HG02798 (cell line): ENCODE data around the gene FAM174C.
A peak's percentile ranks its signal among the peaks of the same experiment; 100 is the strongest.

Experiments
- ATAC-seq: cut with Tn5 transposase; IDR thresholded peaks from one replicate; pipeline ENCODE4 v1.9.1; 2021; ENCODE audit warnings: mild to moderate bottlenecking; ENCODE audit not compliant: unreplicated experiment, poor library complexity

FAM174C gene

DNA sequence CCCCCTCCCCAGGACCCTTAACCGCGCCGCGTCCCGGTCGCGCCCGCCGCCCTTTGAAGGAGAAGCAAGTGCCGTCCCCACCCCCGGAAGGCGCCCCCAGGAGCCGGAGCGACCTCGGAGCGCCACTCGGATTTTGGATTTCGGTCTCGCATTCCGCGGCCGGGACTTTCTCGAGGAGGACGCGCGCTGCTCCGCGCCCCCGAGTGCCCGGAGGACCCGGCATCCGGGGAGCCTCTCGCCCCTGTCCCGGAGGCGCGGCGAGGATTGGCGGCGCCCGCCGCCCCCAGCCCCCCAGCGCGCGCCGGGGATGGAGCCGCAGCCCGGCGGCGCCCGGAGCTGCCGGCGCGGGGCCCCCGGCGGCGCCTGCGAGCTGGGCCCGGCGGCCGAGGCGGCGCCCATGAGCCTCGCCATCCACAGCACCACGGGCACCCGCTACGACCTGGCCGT lies 25.3 kb upstream of the FAM174C start:
- no peak for ATAC-seq

- ATAC-seq: no peak
Measured at GRCh38 chr19:1250437-1251260, 24.7 kb upstream of the FAM174C start.

DNA sequence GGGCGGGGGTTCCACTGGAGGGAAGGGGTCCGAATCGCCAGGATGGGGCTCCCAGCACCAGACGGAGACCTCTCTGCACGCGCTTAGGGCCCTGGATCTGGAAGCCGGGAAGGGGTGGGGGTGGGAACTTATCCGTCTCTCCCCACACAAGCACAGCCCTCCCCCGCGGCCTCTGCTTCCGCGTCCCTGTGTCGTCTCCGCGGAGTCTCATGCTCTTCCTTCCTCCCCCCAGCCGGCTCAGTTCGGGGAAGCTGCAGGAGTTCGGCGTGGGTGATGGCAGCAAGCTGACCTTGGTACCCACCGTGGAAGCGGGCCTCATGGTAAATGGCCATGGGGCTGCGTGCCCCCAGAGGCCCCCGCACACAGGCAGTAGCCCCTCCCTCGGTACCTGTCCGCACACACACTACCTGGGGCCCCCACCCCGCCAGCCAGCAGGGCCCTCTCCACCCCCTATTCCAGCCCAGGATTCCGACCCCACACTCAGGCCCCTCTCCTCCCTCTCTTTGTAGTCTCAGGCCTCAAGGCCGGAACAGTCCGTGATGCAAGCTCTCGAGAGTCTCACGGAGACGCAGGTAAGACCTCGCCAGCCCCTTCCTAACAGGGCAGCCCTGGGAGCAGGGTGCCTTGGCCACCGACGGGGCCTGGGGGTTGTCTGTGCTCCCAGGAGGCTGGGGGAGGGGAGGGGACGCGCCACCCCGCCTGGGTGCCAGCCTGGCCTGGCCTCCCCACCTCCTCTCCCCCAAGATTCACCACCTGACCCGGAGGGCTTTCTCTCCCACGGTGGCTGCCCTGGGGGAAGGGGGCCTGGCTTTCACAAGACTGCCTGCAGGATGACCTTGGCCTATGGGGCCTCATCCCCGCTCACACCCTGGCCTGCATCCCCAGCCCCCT lies 23.8 kb upstream of the FAM174C start:
- no peak for ATAC-seq

DNA sequence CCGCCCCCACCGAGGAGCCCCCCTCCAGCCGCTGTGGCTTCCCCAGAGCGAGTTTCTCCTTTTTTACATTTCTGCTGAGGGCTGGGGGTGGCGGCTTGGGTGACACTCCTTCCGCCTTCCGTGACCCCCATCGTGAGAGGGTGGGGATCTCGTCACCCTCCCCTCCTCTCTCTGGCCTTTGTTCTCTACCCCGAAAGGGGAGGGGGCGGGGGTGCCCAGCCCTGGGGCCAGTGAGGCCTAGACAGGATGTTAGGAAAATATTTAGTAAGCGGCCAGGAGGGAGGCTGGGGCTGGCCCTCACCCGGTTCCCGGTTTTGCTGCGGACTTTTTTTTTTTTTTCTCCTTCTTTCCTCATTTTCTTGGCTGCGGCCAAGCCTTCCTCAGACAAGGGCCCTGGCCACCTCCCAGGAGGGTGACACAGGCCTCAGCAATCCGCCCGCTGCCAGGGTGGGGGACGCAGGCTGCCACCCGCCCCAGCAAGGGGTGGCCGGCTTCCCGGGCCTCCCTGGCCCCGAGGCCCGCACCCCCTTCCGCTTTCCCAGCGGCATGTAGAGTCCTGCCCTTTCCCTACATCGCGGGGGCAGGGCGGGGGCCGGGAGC lies 23.0 kb upstream of the FAM174C start:
- no peak for ATAC-seq

DNA sequence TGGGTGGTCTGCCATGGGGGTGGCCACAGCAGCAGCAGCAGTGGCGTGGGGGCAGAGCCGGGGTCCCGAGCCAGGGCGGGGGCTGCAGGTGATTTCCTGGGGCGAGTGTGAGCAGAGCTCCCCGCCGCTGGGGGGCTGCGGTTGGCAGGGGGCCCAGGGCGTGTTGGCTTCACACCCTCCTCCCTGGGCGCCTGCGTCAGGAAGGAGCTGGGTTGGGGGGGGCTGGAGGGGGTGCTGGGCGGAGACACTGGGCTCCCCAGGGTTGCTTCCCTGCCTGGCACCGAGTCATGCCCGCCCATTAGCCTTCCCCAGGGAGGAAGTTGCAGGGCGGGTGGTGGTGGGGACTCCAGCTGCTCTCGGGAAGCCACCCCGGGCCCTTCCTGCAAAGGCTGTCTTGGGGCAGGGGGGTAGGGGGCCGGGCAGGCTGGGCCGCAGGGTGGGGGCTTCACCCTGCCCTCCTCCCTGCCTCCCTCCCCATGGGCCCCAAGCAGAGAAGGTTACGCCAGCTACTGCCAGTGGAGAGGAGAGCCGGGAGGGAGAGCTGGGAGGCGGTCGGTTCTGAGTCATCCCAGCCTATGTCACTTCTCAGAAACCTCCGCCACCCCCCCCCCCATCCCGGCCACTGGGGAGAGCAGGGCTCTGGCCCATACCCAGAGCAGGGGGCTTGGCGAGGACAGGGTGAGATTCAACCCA lies 22.4 kb upstream of the FAM174C start:
- ATAC-seq: no peak

DNA sequence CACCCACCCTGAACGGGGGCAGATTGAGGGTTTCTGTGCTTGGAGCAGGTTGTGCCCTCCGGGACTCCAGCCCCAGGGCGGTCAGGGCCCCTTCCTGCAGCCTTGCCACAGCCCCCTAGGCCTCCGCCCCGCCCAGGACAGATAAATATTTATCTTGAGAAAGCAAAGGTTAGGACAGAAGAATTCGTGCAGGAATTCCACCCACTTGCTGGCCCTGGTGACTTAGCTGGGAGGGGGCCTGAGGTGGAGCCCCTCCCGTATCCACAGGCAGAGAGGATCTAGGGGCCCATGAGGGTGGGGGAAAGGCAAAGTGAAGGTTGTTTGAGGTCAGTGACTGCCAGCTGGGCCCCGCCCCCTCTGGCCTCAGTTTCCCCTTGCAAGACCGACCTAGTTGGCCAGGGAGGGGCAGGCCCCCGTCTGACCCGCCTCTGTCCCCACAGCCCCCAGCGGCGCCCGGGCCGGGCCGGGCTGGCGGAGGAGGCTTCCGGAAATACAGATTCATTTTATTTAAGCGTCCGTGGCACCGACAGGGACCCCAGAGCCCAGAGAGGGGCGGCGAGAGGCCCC lies 21.7 kb upstream of the FAM174C start:
- ATAC-seq: no peak

- ATAC-seq: no peak
Measured at GRCh38 chr19:1254081-1254527, 21.2 kb upstream of the FAM174C start.

- ATAC-seq: no peak
Measured at GRCh38 chr19:1254530-1255185, 20.7 kb upstream of the FAM174C start.

- no peak for ATAC-seq
Measured at GRCh38 chr19:1255186-1256161, 19.9 kb upstream of the FAM174C start.

GRCh38 chr19:1256646-1257474 lies 18.5 kb upstream of the FAM174C start:
- no peak for ATAC-seq

- ATAC-seq: no peak
Measured at GRCh38 chr19:1257475-1258162, 17.7 kb upstream of the FAM174C start.

DNA sequence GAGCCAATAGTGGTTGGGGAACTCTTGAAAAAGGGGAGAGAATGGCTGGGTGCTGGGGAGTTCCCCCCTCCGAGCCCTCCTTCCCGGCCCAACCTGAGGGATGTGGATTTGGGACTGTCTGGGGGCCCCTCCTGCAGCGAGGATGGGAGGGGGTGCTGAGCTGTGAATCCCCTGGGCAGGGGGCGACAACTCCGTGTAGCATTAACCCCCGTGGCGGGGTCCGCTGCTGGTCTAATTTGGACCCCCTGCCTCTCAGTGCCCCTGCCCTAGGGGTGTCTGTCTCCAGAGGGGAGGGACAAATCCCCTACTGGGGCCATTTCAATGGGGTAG lies 17.2 kb upstream of the FAM174C start:
- ATAC-seq: no peak

GRCh38 chr19:1258707-1259205 lies 16.6 kb upstream of the FAM174C start:
- ATAC-seq: no peak

GRCh38 chr19:1259206-1259875 lies 16.0 kb upstream of the FAM174C start:
- ATAC-seq: peak; percentile 31

GRCh38 chr19:1259876-1260748 lies 15.2 kb upstream of the FAM174C start:
- peak; percentile 2 for ATAC-seq
